Body of pancreas (tissue), 4 donors: ENCODE measurements around the gene INF2. TPM values are rescaled to one million over a fixed set of nuclear protein-coding genes. Genes with fewer than 3 reads are reported as not detected.
"Not testable (repeated sequence)": the region's sequence is repeated elsewhere in the genome, so short reads cannot be mapped to it uniquely, and the experiment has no call there.

ENCODE experiments used
- ATAC-seq: fragments of 150-250 bp; one replicate; pipeline ENCODE4 v1.9.1; 2016
- DNase-seq, 4 donors: peaks; one replicate each; pipeline ENCODE4 v3.0.0-alpha.2; 2019
- H3K27ac ChIP-seq, 4 donors: fragments of 200-600 bp; sonication (generic); 1 replicate in 3 of 4; 2 replicates in 1 of 4; pipeline versions ENCODE4 v1.5.1 to v1.6.1; 2016 to 2019; ENCODE audit warnings: mild to moderate bottlenecking in 1 of 4, mixed read lengths in 1 of 4, moderate library complexity in 1 of 4
- H3K27me3 ChIP-seq, 2 donors: fragments of 200-600 bp; sonication (generic); one replicate each; pipeline ENCODE4 v1.6.0; 2016; ENCODE audit warnings: mild to moderate bottlenecking in 1 of 2
- H3K36me3 ChIP-seq, 2 donors: fragments of 200-600 bp; sonication (generic); replicated peaks in 1 of 2; 2 replicates each; pipeline ENCODE4 v1.5.1; 2016; ENCODE audit warnings: low read depth in 2 of 2; ENCODE audit not compliant: insufficient read depth in 1 of 2
- H3K4me1 ChIP-seq: fragments of 200-600 bp; sonication (generic); one replicate; pipeline ENCODE4 v1.6.0; 2016
- H3K4me3 ChIP-seq, 2 donors: fragments of 200-600 bp; sonication (generic); 1 replicate in 1 of 2; 2 replicates in 1 of 2; pipeline ENCODE4 v1.5.1; 2016 to 2019
- H3K9me3 ChIP-seq, 3 donors: fragments of 200-600 bp; sonication (generic); 1 replicate in 2 of 3; 2 replicates in 1 of 3; pipeline ENCODE4 v1.5.1; 2016
- CTCF ChIP-seq, 7 experiments: fragments of 450-650 bp in 4 of 7; fragments of 200-600 bp in 3 of 7; sonication (generic) in 3 of 7; IDR thresholded peaks; one replicate each; pipeline ENCODE4 v1.5.1; 2016 to 2019; ENCODE audit warnings: antibody characterized with exemption in 7 of 7
- POLR2A ChIP-seq, 3 donors: fragments of 450-650 bp; IDR thresholded peaks; one replicate each; pipeline ENCODE4 v1.6.1; 2016; ENCODE audit warnings: antibody characterized with exemption in 3 of 3, mild to moderate bottlenecking in 2 of 3
- WGBS, 2 donors: methylation state at CpG; one replicate each; pipeline ENCODE4 v1.1.5; 2017; 5-methylcytosine and 5-hydroxymethylcytosine counted together
- intact Hi-C: fragments of 100-400 bp; cut with DNase I; formaldehyde crosslinking; loops from one replicate; pipeline ENCODE4 v1.15.1; 2023
- total RNA-seq, 2 donors: library from RNA; depleted of rRNA; stranded (reverse); fragments of >200 nt; gene quantifications; one replicate each; pipeline ENCODE4 v1.1.0, GENCODE V29; 2016

INF2 gene
- total RNA-seq, 2 donors from 2014 or later: 46.2 to 90.3 TPM

GRCh38 chr14:104659764-104660523 lies 29.5 kb upstream of the INF2 start:
- Histone ChIP-seq H3K27me3 (no peaks in the 10 kb centered on the region), H3K9me3 (no peaks in the 10 kb centered on the region), H3K27ac (no peak overlapping the region), H3K4me1 (peaks cover 13% of the 10 kb centered on the region), H3K4me3 (no peak overlapping the region), H3K36me3 (no peaks in the 10 kb centered on the region)
- ATAC-seq: no peak
- intact Hi-C loops: no loop called here
- DNase-seq: no peak
- TF ChIP-seq POLR2A (IDR thresholded peaks at IDR 0.05): no peak
- TF ChIP-seq CTCF (IDR thresholded peaks at IDR 0.05): no peak
- 72 to 89% methylated on average over 30 to 43 of the region's 43 CpGs for WGBS, 2 donors

GRCh38 chr14:104660597-104660996 lies 28.8 kb upstream of the INF2 start:
- H3K36me3 ChIP-seq: no peaks in the 10 kb centered on the region
- H3K4me1 ChIP-seq: peaks cover 18% of the 10 kb centered on the region
- no peaks in the 10 kb centered on the region for H3K9me3 ChIP-seq
- 68 to 95% methylated on average over 10 to 13 of the region's 13 CpGs for WGBS, 2 donors
- no peak overlapping the region for H3K27ac ChIP-seq
- intact Hi-C loops: no loop called here
- H3K27me3 ChIP-seq: no peaks in the 10 kb centered on the region
- no peak for DNase-seq
- TF ChIP-seq POLR2A (IDR thresholded peaks at IDR 0.05): no peak
- no peak for TF ChIP-seq CTCF (IDR thresholded peaks at IDR 0.05)
- H3K4me3 ChIP-seq: no peak overlapping the region
- ATAC-seq: no peak

- intact Hi-C loops: no loop called here
- Histone ChIP-seq H3K27ac (no peak overlapping the region), H3K27me3 (no peaks in the 10 kb centered on the region), H3K4me1 (peaks cover 23% of the 10 kb centered on the region), H3K4me3 (no peak overlapping the region), H3K9me3 (no peaks in the 10 kb centered on the region), H3K36me3 (no peaks in the 10 kb centered on the region)
- DNase-seq (no peak), ATAC-seq (no peak)
- no peak for TF ChIP-seq POLR2A (IDR thresholded peaks at IDR 0.05)
- no peak for TF ChIP-seq CTCF (IDR thresholded peaks at IDR 0.05)
- 87 to 90% methylated on average over 2 of the region's 2 CpGs for WGBS, 2 donors
Measured at GRCh38 chr14:104661086-104661485, 28.3 kb upstream of the INF2 start.

- H3K4me3 ChIP-seq, H3K27me3 ChIP-seq, H3K27ac ChIP-seq, DNase-seq, intact Hi-C loops, H3K36me3 ChIP-seq, ATAC-seq, H3K9me3 ChIP-seq: not testable (repeated sequence)
- WGBS, 2 donors: 85 to 89% methylated on average over 17 to 18 of the region's 18 CpGs
- H3K4me1 ChIP-seq: peaks cover 28% of the 10 kb centered on the region
Measured at GRCh38 chr14:104661528-104662157, 27.8 kb upstream of the INF2 start.

GRCh38 chr14:104662472-104662871 lies 26.9 kb upstream of the INF2 start:
- H3K9me3 ChIP-seq, intact Hi-C loops, DNase-seq, ATAC-seq, H3K36me3 ChIP-seq, H3K4me3 ChIP-seq, H3K27me3 ChIP-seq, H3K27ac ChIP-seq: not testable (repeated sequence)
- peaks cover 28% of the 10 kb centered on the region for H3K4me1 ChIP-seq
- WGBS, 2 donors: 95 to 98% methylated on average over 15 to 18 of the region's 18 CpGs
